Measurements from ENCODE around the gene COX20. TPM values are rescaled to one million over a fixed set of nuclear protein-coding genes. Genes with fewer than 3 reads are reported as not detected.

The COX20 gene
- total and polyA plus RNA-seq, 10 of the 15 experiments (the other 5 are each of a cell fraction or from before 2014, with no cell fraction given) = 22.8 to 112 (median 52.7) TPM

DNA sequence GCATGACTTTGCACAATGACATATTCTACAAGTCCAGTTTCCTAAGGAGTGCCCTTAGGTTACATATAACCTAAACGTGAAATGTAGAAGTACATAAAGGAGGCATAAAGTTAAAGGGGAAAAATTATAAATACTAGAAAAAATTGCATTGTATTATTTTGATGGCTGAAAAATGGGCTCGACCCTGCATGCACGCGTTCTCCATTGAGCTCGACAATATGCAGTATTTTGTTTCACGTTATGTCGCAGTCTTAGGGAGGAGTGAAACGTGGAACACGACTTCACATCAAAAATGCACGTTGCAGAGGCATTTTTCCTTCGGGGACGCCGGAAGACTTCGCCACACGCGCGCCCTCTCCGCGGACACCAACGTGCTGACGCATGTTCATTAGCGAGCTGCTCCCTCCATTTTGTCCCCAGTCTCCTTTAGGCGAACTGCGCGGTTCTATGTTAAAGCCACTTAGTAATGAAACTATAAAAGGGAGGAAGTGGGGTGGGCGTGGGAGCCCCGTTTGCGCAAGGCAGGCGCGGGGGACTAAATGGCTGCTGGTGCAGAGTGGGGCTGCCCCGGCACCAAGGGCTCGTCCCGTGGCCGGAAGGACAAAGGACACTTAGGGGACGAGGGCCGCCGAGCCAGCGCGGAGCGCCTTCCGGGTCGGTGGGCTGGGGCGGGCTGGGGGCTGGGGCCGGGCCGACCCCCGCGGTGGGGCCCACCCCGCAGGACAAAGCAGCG lies 749 bp upstream of the COX20 start (continued):
- TF ChIP-seq, protein P1, sequence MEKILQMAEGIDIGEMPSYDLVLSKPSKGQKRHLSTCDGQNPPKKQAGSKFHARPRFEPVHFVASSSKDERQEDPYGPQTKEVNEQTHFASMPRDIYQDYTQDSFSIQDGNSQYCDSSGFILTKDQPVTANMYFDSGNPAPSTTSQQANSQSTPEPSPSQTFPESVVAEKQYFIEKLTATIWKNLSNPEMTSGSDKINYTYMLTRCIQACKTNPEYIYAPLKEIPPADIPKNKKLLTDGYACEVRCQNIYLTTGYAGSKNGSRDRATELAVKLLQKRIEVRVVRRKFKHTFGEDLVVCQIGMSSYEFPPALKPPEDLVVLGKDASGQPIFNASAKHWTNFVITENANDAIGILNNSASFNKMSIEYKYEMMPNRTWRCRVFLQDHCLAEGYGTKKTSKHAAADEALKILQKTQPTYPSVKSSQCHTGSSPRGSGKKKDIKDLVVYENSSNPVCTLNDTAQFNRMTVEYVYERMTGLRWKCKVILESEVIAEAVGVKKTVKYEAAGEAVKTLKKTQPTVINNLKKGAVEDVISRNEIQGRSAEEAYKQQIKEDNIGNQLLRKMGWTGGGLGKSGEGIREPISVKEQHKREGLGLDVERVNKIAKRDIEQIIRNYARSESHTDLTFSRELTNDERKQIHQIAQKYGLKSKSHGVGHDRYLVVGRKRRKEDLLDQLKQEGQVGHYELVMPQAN (conservative IDR thresholded peaks at IDR 0.05) = peak; percentile 33; the same call in 1 of the 2 replicates
- TF ChIP-seq BCL11A (IDR thresholded peaks at IDR 0.05; ENCODE audit: low read depth, low read length) (peak; percentile 45; the same call in 1 of the 2 replicates), ZNF622 (IDR thresholded peaks at IDR 0.05) (no peak), POLR2AphosphoS5 (IDR thresholded peaks at IDR 0.05; ENCODE audit: low read length) (peak; percentile 92), EGR1 (IDR thresholded peaks at IDR 0.05; ENCODE audit: borderline replicate concordance in 1 of 2, low read depth in 2 of 2, low read length in 2 of 2) (peak in 1 of 2 experiments; percentile 66; a peak in 1 of 3 replicates), LARP7 (IDR thresholded peaks at IDR 0.05) (peak; percentile 31; the same call in 1 of the 2 replicates), YBX1 (IDR thresholded peaks at IDR 0.05) (no peak), USF2 (IDR thresholded peaks at IDR 0.05; ENCODE audit: borderline replicate concordance, low read depth, low read length) (no peak), POLR2AphosphoS2 (IDR thresholded peaks at IDR 0.05; ENCODE audit: low read depth, low read length) (no peak), WRNIP1 (IDR thresholded peaks at IDR 0.05; ENCODE audit: borderline replicate concordance, low read depth, low read length) (0 out of 2 replicates have a peak, but pooled peaks have one; percentile 72), NFYB (IDR thresholded peaks at IDR 0.05; ENCODE audit: insufficient read depth, low read depth, low read length) (no peak), ATF3 (IDR thresholded peaks at IDR 0.05; ENCODE audit: borderline replicate concordance, extremely low read depth, low read depth, low read length) (no peak), BHLHE40 (IDR thresholded peaks at IDR 0.05; ENCODE audit: borderline replicate concordance in 1 of 2, low read depth in 2 of 2, low read length in 1 of 2) (no peak; a peak in 1 of 4 replicates), CTCF (IDR thresholded peaks at IDR 0.05 in 2 of 3, conservative IDR thresholded peaks at IDR 0.05 in 1 of 3; ENCODE audit: control insufficient read depth in 2 of 3, extremely low read depth in 1 of 3, insufficient read depth in 1 of 3, low read depth in 3 of 3, low read length in 3 of 3) (no peak), NRF1 (conservative IDR thresholded peaks at IDR 0.05; ENCODE audit: low read depth, low read length) (0 out of 2 replicates have a peak, but pooled peaks have one; percentile 35), NBN (IDR thresholded peaks at IDR 0.05) (peak; percentile 12), HDAC6 (IDR thresholded peaks at IDR 0.05; ENCODE audit: unreplicated experiment) (no peak), SRF (IDR thresholded peaks at IDR 0.05; ENCODE audit: low read depth in 2 of 2, low read length in 2 of 2) (no peak), MYC (IDR thresholded peaks at IDR 0.05; ENCODE audit: insufficient read depth, insufficient read length, insufficient replicate concordance, low read length, severe bottlenecking) (no peak), CEBPB (IDR thresholded peaks at IDR 0.05; ENCODE audit: borderline replicate concordance in 1 of 2, low read depth in 2 of 2, low read length in 2 of 2) (peak in 1 of 2 experiments; percentile 71; a peak in 2 of 4 replicates)
- TF ChIP-seq, protein P2, sequence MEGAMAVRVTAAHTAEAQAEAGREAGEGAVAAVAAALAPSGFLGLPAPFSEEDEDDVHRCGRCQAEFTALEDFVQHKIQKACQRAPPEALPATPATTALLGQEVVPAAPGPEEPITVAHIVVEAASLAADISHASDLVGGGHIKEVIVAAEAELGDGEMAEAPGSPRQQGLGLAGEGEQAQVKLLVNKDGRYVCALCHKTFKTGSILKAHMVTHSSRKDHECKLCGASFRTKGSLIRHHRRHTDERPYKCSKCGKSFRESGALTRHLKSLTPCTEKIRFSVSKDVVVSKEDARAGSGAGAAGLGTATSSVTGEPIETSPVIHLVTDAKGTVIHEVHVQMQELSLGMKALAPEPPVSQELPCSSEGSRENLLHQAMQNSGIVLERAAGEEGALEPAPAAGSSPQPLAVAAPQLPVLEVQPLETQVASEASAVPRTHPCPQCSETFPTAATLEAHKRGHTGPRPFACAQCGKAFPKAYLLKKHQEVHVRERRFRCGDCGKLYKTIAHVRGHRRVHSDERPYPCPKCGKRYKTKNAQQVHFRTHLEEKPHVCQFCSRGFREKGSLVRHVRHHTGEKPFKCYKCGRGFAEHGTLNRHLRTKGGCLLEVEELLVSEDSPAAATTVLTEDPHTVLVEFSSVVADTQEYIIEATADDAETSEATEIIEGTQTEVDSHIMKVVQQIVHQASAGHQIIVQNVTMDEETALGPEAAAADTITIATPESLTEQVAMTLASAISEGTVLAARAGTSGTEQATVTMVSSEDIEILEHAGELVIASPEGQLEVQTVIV (IDR thresholded peaks at IDR 0.05; ENCODE audit: borderline replicate concordance, partially characterized antibody) = peak; percentile 13
